ENCODE measurements around the gene RPTOR.
"Not testable (repeated sequence)": the region's sequence is repeated elsewhere in the genome, so short reads cannot be mapped to it uniquely, and the experiment has no call there.

DNA sequence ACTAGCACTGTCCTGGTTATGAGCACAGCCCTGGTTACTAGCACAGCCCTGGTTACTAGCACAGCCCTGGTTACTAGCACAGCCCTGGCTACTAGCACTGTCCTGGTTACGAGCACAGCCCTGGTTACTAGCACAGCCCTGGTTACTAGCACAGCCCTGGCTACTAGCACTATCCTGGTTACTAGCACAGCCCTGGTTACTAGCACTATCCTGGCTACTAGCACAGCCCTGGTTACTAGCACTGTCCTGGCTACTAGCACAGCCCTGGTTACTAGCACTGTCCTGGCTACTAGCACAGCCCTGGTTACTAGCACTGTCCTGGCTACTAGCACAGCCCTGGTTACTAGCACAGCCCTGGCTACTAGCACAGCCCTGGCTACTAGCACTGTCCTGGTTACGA, 199.3 kb downstream of the RPTOR start:
- TF ChIP-seq EZH2 (IDR thresholded peaks at IDR 0.05); POLR2AphosphoS5 (IDR thresholded peaks at IDR 0.05; ENCODE audit: borderline replicate concordance, low read depth, low read length); FOXP2 (optimal IDR thresholded peaks at IDR 0.05; ENCODE audit: control extremely low read depth, extremely low read length, insufficient read depth): not testable (repeated sequence)
